Stimulated activated CD4-positive, alpha-beta T cell treated with anti-CD3 and anti-CD28 coated beads, Interleukin-12 subunit alpha, Interleukin-12 subunit beta, amount 100 ng/mL, for 48 hours (primary cell): ENCODE data around the gene MSMO1.
"Not testable (repeated sequence)": the region's sequence is repeated elsewhere in the genome, so short reads cannot be mapped to it uniquely, and the experiment has no call there.

Experiments
- DNase-seq, 3 donors: peaks; one replicate each; pipeline ENCODE4 v3.0.0-alpha.2; 2020; ENCODE audit warnings: low read depth in 2 of 3, low spot score in 1 of 3

The MSMO1 gene

DNA sequence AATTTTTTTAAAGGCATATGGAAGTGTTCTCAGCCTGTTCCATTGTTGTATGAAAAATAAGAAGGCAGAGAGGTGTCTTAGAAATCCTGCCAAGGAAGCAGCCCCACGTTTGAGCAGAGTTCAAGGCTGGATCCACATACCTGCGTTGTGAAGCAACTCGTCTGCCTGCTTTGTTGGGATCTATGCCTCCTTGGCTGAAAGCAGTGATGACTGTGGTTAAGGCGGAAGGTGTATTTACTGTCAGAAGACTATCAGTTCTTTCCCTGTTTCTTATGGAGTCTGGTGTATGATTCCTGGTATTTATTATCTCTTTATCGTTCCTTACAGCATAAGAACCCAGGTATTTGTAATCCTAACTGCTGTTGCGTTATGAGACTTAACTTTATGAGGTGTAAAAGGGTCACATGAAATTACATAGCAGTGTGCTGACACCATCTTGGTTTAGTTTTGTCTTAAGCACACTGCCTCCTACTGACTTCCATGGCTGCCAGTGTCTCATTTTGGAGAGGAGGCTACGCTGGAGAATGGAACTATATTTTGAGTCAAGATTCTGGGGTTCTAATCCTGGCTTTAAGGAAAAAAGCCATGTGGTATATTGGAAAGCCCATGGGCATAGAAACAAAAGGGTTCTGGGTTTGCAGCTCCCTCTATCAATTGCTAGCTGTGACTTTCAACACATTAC lies 3.1 kb upstream of the MSMO1 start:
- DNase-seq, result no peak

- DNase-seq, result no peak
These were observed 2.6 kb upstream of the MSMO1 start for GRCh38 chr4:165324918-165325304.

DNA sequence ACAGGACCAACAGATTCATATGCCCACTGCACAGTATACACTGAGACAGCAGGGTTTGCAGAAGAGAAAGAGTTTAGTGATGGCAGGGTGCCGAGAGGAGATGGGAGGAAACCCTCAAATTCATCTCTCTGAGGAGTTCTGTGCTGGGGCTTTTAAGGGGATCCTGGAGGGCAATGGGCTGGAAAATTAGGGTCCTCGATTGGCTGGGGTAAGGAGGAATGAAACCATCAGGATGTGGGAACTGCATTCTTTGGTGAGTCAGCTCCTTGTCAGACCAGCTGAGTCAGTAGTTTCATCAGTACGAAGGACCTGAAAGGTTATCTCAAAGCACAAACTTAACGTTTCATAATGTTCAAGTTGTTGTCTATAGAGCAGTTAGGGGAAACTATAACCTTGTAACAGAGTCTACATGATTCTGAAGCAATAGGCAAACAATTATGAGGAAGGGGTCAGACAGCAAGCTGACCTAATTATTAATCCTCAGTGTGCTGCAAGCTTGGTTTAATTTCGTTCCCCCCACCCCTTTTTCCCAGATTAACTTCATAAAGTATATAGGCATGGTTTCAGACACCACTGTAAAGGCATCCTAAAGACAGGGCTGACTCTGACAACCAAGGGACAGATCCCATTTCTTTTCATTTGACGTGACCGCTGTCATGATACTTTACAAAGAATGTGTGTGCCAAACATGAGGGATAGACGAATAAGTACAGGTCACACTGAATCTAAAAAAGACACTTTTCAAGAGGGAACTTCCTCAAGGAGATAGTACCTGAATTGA lies 1.5 kb upstream of the MSMO1 start:
- no peak for DNase-seq

- DNase-seq, result no peak
These were observed 648 bp upstream of the MSMO1 start for GRCh38 chr4:165326831-165327210.

DNA sequence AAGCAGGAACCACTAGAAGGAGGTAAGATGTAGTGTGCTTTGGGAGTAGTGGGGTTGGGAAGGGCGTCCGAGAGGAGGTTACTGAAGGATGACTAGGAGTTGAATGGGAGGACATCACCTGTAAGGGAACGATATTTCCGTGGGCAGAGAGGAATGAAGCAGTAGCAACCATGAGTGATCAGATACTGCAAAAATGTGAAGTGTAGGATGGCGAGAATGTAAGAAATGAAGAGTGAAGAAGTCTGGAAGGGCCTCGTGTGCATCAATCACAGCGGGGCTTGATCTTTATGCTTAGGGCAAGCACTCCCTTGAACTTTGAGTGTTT lies 594 bp downstream of the MSMO1 start:
- DNase-seq, result no peak

DNA sequence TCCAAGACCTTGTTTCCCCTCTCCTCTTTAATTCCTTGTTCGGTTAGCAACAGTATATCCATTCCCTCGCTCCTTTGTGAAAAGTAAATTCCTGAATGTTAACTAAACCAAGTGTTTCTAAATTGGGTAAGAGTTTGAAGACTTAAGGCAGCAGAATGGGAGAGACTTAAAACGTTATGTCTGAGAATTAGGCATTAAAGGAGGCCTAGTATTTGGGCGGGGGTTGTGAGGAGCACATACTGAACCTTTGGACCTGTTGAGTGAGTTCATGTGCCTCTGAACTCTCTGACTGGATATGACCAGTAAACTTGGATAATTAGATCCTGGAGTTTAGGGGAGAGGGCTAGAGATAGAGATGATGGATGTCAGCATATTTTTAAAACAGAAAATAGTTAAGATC lies 1.2 kb downstream of the MSMO1 start:
- DNase-seq, result no peak

- DNase-seq, result no peak
These were observed 2.6 kb downstream of the MSMO1 start for GRCh38 chr4:165330071-165330470.

DNA sequence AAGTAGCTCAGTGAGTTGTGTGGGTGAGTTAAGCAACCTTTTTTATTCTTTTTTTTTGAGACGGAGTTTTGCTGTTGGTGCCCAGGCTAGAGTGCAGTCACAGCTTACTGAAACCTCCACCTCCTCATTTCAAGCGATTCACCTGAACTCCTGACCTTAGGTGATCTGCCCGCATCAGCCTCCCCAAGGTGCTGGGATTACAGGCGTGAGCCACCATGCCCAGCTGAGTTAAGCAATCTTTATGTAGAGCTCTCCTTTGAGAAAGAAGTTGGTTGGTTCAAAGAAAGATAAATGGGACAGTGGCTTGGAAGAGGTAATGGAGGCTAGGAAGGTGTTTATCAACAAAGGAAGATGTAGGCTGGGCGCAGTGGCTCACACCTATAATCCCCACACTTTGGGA lies 3.2 kb downstream of the MSMO1 start:
- no peak for DNase-seq

DNA sequence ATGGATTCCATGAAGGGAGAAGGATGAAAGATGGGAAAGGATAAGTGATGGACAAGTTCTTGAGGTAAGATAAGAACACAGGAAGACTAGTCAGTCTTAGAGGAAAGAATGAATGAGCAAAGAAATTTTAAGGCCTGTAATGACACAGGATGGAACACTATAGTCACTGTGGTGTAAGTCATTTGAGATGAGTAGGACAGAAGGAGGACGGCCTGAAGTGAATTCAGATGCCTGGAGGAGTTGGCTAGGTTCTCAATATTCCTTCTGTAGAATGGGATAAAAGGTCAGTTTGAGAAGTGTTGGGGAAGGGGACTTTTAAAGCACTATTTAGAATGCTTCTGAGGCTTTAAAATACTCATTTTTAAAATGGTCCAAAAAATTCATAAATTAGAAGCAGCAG lies 3.9 kb downstream of the MSMO1 start:
- DNase-seq, result no peak

GRCh38 chr4:165331823-165332222 lies 4.4 kb downstream of the MSMO1 start:
- DNase-seq, result no peak

- DNase-seq, result no peak
These were observed 5.0 kb downstream of the MSMO1 start for GRCh38 chr4:165332502-165332901.

- DNase-seq, result no peak
These were observed 7.8 kb downstream of the MSMO1 start for GRCh38 chr4:165335163-165335703.

DNA sequence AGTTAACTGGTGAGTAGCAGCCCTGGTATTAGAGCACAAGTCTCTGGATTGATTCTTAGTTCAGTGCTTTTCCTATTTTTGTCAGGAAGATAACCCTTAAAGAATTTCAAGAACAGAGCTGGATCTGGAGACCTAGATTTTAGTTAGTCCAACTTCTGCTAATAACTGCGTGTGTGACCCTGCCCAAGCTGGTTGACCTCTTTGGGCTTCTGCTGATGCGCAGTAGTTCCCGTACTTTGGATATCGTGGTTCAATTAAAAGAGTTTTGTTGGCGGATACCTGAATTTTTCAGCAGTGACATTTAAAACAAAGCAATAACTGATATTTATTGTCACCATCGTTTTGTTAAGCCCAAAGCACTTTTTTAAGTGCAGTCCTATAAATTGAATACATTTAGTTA lies 9.3 kb downstream of the MSMO1 start:
- DNase-seq, result no peak

DNA sequence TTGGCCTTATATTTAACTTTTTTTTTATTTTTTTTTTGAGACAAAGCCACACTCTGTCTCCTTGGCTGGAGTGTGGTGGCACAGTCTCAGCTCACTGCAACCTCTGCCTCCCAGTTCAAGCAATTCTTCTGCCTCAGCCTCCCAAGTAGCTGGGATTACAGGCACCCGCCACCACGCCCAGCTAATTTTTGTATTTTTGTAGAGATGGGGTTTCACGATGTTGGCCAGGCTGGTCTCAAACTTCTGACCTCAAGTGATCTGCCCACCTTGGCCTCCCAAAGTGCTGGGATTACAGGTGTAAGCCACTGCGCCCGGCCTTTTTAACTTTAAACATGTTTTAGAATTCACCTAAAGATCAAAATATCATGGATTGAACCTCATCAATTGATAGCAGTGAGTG lies 14.9 kb downstream of the MSMO1 start:
- DNase-seq, result not testable (repeated sequence)

GRCh38 chr4:165343353-165344191 lies 16.1 kb downstream of the MSMO1 start:
- no peak for DNase-seq

GRCh38 chr4:165345666-165346417 lies 18.4 kb downstream of the MSMO1 start:
- no peak for DNase-seq

- no peak for DNase-seq
These were observed 20.4 kb downstream of the MSMO1 start for GRCh38 chr4:165347647-165348569.

GRCh38 chr4:165351359-165352130 lies 24.1 kb downstream of the MSMO1 start:
- DNase-seq, result no peak

DNA sequence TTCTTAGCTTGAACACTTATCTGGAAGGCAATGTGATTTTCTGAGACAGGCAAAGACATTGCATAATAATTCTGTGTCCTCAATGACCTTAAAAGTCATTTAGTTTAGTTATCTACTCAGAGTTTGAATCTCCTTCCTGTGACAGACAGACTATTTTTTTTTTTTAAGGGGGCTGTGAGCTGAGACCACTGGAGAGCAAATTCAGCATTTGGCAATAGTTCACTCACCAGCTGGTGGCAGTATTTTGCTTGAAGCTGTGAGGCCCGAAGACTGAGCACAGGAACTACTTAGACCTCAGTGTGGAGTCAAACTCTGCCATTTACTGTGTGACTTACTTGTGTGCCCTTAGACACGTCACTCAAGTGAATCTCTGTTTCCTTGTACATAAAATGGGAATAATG lies 28.4 kb downstream of the MSMO1 start:
- no peak for DNase-seq
